HG03457 (cell line): ENCODE data around the gene SCRT2.
"Not testable (repeated sequence)": the region's sequence is repeated elsewhere in the genome, so short reads cannot be mapped to it uniquely, and the experiment has no call there.

Source experiments
- ATAC-seq: cut with Tn5 transposase; IDR thresholded peaks from one replicate; pipeline ENCODE4 v1.9.1; 2021; ENCODE audit warnings: moderate number of reproducible peaks; ENCODE audit not compliant: unreplicated experiment

The SCRT2 gene

DNA sequence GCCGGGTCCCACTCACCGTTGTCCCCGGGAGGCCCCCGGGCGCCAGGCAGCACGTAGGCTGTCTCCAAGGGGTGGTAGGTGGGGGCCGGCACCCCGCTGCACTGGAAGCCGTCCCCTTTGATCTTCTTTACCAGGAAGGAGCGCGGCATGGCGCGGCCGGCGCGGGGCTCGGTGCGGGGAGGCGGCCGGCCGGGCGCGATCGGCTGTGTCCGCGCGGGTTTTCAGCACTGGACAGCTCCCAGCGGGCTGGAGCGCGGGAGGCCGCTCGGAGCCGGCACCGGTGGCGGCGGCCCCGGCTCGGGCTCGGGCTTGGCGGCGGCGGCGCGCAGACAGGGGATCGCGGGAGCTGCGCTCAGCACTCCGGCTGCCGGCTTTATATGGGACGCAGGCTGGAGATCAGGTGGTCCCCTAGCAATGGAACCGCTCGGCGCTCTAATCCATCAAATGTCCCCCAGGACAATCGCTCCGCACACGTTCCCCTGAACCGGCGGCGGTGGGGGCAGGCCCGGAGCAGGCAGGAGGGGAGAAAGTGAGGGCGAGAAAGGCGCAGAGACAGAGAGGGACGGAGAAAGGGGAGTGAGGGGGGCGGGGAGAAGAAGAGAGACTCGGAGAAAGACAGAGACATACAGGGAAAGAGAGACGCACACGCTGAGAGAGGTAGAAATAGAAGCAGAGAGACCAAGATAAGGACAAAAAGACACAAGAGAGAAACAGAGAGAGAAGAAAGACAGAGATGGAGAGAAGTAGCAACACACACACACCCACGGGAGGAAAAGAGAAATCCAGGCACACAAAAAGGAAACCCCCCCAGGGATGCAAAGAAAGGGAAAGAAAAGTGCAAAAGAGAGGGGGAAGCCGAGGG is at the start of gene SCRT2:
TSS of gene SCRT2 (minus strand) at position 350 of the 862 bp plus-strand sequence. CDS start at position 149, 201 bp downstream.
- ATAC-seq: no peak

DNA sequence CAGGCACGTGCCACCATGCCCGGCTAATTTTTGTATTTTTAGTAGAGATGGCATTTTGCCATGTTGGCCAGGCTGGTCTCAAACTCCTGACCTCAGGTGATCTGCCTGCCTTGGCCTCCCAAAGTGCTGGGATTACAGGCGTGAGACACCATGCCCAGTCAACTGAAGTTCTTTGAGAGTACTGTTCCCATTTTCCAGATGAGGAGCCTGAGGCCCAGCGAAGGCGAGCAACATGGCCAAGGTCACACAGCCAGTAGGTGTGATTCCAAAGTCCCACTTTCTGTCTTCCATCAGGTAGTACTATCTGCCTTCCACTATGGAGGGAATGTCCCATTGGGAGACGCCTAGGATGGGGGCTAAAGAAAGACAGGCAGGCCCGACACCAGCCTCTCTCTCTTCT is 49.2 kb upstream of the SCRT2 start:
- not testable (repeated sequence) for ATAC-seq

DNA sequence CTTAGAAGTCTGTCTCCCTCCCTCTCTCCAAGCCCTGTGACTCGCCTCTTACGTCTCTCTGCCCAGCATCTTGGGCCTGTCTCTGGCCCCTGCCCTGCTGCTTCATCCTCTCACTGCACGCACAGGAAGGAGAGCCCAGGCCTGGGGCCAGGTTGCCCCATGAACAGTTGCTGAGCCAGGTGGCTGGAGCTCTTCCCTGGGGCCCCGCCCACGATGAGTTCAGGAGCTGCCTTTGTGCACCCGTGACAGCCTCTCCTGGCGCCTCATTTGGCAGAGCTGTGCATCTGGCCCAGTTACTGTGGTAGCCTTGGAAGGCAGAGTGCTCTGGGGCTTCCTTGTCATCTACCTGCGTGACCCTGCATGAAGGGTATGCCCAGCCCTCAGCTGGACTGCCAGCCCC is 48.2 kb upstream of the SCRT2 start:
- ATAC-seq: no peak

DNA sequence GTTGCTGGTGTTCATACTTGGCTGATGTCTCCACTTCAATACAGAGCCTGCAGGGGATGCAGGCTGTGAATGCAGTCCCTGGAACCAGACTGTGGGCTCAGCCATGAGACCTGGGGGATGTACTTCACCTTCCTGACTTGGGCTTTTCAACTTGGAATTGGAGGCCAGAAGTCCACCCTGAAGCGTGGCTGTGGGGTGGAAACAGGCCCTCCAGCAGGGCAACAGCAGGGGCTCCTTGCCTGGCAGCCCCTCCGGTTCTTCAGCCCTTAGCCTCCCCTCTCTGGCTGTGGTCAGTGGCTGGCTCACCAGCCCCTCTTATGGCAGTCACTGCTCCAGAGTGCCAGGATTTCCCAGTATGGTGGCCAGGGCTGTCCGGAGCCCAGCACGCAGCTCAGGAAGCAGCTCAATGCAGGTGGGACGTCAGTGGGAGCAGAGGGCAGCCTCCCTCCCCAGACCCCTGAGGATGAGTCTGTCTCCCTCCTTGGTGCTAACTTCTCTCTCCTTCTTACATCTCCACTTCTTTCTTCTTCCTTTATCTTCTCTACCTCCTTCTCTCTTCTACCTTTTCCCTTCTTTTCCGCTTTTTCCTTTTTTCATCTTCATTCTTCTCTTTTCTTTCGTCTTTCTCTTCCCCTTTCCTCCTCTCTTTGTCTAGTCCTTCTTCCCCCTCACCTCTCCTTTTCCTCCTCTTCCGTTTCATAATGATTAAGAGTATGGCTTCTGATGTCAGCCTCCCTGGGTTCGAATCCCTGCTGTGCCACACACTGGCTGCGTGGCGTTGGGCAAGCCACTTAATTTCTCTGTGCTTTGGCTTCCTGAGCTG is 47.4 kb upstream of the SCRT2 start:
- ATAC-seq: no peak

DNA sequence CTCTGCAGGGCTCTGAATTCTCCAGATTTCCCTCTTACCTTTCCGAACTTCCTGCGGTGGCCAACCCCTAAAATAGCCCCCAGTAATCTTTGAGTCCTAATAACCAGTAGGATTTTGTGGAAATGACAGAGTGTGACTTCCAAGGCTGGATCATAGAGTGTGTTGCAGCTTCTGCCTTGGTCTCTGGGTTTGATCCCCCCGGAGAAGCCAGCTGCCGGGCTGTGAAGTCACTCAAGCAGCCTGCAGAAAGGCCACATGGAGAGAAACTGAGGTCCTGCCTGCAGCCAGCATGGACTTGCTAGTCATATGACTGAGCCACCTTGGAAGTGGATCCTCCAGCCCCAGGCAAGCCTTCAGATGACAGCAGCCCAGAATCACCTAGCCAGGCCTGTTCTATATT is 46.3 kb upstream of the SCRT2 start:
- ATAC-seq: no peak

DNA sequence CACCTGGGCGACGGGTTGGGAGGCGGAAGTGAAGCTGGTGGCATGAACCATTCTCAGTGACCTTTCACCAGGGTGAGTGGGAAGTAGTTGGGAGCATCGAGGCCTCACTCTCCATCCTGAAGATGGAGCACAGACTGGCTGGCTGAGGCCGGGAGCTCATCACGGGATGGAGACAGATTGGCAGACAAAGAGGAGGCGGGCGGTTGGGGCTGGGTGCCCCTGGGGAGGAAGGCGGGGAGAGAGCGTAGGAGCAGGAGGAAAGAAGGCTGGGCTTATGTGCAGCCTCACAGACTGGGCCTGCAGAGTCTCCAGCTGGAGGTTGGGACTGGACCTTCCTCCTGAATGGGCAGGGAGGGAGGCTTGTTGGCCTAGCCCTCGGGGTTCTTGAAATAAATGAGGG is 44.2 kb upstream of the SCRT2 start:
- ATAC-seq: no peak

DNA sequence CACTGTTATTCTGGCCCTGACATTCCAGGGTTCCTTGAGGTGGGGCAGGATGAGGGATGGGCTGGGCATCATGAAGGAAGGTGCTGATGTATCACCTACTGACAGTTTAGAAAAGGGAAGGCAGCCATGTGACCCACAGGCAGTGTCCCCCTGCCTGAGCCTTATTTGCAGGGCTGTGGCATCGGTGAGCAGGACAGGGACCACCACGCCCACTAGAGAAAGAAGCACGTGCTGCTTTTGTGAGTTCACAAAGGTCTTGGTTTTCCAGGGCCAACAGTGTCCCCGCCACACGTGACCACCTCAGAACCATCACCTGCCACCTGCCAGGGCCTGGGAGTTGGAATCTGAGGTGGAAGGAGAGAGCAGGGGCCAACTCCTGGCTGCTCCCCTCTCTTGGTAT is 43.5 kb upstream of the SCRT2 start:
- no peak for ATAC-seq

DNA sequence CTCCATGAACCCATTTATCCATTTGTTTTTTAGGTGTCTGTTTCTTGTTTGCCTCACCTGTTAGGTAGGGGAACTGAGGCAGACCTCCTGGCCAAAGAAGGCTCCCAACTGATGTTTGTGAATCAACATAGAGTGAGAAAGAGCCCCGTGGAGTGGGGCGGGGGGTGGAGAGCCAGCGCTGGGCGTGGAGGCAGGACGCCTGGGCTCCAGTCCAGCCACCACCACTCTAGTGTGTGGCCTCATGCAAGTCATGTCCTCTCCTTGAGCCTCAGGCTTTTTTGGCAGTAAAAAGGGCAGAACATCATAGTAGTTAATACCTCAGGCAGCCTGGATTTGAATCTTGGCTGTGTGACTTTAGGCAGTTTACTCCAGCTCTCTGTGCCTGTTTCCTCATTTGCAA is 42.2 kb upstream of the SCRT2 start:
- no peak for ATAC-seq

DNA sequence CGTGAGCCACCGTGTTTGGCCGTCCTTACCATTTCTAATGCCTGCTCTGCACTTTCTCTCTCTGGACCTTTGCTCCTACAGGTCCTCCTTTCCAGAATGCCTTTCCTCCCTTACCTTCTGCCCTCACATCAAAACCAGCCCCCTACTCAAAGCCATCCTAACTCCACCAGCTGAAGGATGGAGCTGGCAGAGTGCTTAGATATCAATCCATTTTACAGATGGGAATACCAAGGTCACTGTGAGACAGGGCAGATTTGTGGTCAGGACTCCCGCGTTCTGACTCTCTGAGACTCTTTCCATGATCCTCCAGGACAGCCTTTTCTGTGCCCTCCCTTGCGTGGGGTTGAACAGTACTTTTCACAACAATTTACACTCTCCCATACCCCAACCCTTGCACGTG is 41.7 kb upstream of the SCRT2 start:
- ATAC-seq: no peak

DNA sequence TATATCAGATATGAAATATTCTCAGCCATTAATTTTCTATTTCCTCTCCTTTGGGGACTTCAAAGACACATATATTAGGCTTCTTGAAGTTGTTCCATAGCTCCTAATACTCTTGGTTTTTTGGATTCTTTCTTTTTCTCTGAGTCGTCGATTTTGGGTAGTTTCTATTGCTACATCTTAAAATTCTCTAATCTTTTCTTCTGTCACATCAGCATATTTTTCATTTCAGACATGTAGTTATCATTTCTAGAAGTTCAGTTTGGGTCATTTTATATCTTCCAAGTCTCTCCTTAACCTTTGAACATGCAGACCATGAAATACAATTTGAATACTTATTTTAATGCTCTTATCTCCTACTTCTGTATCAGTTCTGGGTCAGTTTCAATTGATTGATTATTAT is 38.9 kb upstream of the SCRT2 start:
- ATAC-seq: no peak

DNA sequence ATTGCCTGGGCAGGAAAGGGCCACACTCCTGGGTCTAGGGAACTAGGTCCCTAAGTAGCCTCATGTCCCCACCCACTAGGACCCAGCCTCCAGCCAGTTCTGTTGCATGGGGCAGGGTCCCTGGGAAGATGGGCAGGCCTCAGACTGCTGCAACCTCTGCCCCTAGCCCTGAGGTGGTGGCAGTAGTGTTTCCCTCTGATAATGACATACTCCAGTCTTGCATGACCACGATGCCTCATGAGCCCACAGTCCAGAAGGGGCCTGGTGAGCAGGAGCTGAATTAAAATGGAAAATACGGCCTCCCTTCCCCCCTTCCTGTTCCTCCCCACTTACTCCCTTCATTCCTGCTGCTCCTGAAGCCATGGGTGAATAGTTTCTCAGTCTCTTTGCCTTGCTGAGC is 36.0 kb upstream of the SCRT2 start:
- ATAC-seq: no peak

DNA sequence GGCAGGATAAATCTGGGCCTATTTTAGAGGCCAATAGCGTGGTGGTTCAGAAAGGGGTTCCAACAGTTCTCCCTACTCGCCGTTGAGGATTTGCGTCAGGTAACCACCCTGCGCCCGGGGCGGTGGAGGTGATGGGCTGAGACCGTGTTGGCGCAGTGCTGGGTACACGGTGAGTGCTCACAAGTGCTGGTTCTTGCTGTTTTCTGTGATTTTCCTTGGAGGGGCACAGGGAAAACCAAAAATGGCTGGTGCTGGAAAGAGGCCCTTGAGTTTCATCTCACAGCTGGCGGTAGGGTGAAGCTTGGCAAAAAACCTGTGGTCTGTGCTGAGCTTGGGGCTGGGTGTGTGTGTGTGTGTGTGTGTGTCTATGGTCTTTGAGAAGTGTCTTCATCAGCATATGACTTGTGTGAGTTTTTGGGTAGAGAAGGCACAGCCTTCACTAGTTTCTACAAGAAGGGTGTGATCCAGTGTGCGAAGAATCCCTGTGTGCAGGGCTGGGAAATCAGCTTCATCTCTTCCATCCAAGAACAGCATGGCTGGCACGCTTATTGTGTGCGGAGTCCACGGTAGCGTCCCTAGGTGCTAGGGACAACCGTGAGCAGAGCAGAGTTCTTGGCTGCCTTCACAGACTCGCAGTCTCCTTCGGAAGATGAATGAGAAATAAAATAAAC is 35.3 kb upstream of the SCRT2 start:
- no peak for ATAC-seq

DNA sequence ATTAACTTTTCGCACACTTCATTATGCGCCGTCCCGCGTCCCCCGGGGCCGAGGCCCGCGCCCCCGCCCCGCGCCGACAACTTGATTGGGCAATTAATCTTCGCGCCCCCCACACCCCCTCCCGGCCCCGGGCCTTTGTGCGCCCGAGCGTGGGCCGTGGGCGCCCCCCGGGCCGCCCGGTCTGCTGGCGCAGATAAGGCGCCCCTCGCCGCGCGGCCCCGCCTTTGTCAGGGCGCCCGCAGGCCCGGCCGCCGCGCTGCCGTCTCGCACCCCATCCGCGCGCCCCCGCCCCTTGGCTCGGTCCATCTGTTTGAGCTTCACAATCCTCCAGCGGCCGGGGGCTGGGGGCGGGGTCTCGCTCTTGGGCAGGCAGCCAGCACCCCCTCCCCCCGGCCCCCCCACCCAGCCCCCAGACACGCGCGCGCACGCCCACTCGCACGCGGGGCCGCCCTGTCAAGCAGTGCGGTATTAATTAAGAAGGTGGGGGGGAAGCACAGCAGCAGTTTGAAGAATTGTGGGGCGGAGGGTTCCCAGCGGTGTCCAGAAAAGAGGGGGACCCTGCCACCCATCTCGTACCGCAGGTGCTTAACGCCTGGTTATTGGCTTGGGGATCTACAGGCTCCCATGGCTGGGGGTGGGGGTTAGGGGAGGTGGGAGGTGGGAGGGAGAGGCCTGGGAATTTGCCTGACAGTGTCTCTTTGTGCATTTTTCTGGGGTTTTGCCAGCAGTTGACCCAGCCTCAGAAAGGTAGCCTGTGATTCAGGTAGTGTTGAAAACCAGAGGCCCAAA is 34.6 kb upstream of the SCRT2 start:
- ATAC-seq: no peak

DNA sequence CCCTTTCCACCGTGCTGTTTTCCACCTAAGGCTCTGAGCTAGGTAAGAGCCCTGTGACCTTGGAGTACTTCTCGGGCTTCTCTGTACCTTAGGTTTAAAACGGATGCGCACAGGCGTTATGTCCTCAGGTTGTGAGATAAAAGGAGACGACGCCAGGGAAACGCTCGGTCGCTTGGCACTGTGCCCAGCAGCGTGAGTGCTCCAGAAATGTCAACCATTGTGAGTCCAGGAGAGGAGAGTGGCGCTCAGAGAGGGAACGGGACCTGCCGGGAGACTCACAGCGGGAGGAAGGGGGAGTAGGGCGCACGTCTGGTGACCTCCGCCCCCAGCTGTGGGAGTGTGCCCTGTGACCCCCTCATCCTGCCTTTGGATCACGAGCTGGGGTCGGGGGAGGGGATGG is 33.8 kb upstream of the SCRT2 start:
- no peak for ATAC-seq

DNA sequence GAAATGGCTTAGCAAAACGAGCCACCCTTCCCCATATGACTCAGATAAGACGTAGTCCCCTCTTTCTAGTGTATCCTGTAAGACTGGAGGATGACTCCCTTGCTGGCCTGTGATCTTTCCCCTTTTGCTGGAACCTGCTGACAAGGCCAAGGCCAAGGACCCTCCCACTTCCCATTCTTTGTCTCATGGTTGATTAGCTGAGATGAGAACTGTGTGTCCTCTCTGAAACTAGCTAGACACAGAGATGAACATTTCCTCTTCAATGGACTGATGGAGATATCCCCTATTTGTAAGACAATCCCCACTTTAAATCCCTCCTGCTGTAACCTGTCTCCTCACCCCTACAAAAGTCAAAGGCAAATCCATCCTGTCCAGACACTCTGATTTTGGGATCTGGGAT is 33.4 kb upstream of the SCRT2 start:
- no peak for ATAC-seq

DNA sequence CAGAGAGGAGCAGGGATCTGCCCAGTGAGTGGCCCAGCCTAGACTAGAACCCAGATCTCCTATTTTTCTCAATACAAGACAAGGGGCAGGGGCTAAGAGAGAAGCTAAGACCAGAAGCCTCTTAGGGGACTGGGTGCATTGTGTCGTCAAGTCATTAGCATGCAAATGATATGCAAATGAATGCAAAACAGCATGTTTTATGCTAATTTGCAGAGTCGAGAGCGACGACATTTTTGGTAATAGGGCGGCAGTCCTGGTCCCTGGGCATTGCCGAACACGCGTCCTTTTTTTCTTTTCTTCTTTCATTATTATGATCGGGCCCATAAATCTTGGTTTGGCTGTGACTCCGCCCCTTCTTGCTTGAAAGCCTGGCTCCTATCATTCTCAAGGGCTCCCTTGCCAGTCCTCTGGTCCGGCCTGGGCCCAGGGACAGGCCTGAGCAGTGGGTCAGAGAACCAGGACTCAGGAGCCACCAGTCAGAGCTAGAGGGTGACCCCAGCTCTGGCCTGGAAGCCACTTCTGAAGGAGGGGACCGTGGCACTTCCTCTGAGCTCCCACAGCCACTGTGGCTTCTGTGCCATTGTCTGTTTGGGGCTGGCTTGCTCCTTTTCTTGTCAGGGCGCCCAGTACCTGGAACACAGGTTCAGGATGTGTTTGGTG is 32.0 kb upstream of the SCRT2 start:
- ATAC-seq: no peak

DNA sequence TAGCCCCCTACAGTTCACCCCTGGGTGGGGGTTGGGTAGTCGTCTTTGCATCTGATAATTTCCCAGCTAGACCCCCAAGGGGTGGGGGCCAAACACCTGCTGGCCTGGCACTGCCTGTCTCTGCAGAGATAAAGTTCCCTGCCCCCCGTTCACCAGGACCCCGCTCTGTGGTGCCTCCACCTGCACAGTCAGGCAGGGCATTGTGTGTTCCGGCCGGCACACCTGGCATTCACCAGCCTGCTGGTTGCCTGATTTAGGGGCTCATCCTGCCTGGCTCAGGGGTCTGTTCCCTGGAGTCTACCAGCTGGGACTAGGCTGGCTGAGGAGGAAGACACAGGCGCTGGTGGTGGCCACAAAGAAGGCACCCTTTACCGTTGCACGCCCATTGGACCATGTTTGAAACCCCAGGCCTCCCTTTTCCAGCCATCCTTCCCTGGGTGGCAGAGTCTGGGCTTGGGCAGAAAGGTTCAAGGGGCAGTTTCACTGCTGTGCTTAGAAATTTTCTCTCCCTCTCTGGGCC is 30.8 kb upstream of the SCRT2 start:
- ATAC-seq: no peak

DNA sequence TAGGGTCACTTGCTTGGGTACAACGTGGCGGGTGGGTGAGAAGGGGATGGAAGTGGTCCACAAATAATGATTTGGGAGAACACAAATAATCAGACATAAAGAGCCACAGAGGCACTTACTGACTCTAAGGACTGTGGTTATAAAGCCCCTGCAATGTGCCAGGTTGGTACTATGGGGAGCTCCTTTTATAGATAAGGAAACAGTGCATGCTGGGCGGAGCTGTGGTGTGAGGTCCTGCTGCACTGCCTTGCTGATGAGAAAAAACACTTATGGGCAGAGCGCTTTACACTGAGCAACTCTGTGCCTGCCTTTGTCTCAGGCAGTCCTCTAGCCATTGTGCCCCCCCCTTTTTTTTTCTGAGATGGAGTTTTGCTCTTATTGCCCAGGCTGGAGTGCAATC is 29.1 kb upstream of the SCRT2 start:
- ATAC-seq: no peak

DNA sequence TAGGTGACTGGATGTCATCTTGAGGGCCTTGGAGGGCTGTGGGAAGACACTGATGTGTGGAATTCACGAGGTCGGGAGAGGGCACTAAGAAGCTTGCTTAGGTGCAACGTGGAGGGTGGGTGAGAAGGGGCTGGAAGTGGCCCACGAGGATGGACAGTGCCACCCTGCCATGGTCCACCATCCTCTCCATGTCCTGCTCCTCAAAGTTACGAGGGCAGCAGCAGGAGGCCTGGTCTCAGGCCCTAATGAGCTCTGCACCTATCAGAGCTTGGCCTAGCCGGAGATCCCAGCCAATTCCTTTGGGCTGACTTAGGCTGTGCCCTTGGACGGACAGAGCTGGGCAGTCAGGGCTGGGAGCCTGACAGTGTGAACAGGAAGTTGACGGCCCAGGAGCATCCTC is 27.8 kb upstream of the SCRT2 start:
- no peak for ATAC-seq

DNA sequence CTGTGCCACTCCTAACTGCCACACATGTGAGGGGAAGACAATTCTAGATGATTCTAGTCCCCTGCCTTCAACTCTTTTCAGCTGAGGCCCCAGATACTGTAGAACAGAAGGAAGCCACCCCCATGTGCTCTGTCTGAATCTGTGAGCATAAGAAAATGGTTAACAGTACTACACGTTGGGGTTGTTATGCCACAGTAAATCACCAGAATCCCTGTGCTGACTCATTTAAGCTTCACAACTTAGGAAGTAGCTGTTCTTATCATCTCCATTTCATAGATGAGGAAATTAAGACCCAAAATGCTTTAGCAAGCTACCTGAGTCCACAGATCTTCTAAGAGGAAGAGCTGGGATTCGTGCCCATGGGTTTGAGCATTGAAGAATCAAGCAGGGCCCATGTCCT is 27.4 kb upstream of the SCRT2 start:
- no peak for ATAC-seq
